ENCODE measurements around the gene PRSS16.

DNA sequence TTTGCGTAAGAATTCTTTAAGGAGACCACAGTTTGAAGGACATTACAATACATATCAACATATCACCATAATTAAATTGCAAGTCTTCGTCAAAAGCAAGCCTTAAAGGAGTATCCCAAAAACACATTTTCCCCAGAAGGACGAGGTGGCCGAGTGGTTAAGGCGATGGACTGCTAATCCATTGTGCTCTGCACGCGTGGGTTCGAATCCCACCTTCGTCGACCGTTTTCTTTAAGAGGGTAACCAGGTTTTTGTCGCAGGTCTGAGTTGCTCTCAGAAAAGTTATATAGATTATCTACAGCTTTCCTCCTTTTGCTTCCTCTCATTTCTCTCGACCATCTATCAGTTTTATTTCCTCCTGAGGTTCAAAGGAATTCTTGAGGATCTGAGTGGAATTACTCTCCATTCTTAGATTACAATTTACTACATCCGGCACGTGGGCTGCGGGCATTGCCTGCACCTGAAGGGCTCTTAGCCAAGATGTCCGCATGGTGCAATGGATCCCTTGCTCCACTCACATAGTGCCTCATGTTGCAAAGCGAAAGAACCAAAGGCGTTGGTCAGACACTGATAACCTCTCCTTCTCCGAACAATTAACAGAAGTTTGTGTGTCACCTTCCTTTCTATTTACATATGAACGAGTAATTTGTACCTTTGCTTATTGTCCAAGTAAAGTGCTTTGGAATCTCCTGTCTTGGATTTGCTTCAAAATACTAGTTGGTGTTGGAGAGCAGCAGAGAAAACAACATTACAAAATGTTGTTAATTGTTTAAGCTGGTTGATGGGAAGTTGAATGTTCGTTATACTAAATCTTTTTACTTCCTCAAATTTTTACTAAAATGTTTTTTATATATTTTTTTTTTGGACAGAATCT is 50.6 kb downstream of the PRSS16 start:
- TF ChIP-seq, protein P1, sequence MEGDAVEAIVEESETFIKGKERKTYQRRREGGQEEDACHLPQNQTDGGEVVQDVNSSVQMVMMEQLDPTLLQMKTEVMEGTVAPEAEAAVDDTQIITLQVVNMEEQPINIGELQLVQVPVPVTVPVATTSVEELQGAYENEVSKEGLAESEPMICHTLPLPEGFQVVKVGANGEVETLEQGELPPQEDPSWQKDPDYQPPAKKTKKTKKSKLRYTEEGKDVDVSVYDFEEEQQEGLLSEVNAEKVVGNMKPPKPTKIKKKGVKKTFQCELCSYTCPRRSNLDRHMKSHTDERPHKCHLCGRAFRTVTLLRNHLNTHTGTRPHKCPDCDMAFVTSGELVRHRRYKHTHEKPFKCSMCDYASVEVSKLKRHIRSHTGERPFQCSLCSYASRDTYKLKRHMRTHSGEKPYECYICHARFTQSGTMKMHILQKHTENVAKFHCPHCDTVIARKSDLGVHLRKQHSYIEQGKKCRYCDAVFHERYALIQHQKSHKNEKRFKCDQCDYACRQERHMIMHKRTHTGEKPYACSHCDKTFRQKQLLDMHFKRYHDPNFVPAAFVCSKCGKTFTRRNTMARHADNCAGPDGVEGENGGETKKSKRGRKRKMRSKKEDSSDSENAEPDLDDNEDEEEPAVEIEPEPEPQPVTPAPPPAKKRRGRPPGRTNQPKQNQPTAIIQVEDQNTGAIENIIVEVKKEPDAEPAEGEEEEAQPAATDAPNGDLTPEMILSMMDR (conservative IDR thresholded peaks at IDR 0.05; ENCODE audit: low read depth in 2 of 2) = no peak
- TF ChIP-seq POLR2AphosphoS5 (IDR thresholded peaks at IDR 0.05; ENCODE audit: low read depth) = 0 out of 2 replicates have a peak, but pooled peaks have one; percentile 27
- TF ChIP-seq EZH2 (IDR thresholded peaks at IDR 0.05; ENCODE audit: low read depth, unreplicated experiment) = no peak
- TF ChIP-seq CREB1 (CRISPR knock-in tag; IDR thresholded peaks at IDR 0.05; ENCODE audit: low read depth) = peak; percentile 35; the same call in 1 of the 2 replicates
- TF ChIP-seq, protein P2, sequence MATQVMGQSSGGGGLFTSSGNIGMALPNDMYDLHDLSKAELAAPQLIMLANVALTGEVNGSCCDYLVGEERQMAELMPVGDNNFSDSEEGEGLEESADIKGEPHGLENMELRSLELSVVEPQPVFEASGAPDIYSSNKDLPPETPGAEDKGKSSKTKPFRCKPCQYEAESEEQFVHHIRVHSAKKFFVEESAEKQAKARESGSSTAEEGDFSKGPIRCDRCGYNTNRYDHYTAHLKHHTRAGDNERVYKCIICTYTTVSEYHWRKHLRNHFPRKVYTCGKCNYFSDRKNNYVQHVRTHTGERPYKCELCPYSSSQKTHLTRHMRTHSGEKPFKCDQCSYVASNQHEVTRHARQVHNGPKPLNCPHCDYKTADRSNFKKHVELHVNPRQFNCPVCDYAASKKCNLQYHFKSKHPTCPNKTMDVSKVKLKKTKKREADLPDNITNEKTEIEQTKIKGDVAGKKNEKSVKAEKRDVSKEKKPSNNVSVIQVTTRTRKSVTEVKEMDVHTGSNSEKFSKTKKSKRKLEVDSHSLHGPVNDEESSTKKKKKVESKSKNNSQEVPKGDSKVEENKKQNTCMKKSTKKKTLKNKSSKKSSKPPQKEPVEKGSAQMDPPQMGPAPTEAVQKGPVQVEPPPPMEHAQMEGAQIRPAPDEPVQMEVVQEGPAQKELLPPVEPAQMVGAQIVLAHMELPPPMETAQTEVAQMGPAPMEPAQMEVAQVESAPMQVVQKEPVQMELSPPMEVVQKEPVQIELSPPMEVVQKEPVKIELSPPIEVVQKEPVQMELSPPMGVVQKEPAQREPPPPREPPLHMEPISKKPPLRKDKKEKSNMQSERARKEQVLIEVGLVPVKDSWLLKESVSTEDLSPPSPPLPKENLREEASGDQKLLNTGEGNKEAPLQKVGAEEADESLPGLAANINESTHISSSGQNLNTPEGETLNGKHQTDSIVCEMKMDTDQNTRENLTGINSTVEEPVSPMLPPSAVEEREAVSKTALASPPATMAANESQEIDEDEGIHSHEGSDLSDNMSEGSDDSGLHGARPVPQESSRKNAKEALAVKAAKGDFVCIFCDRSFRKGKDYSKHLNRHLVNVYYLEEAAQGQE (IDR thresholded peaks at IDR 0.05; ENCODE audit: unreplicated experiment) = no peak
- TF ChIP-seq EZH2phosphoT487 (IDR thresholded peaks at IDR 0.05; ENCODE audit: unreplicated experiment) = no peak
- no peak for TF ChIP-seq STAT1 (IDR thresholded peaks at IDR 0.05; ENCODE audit: unreplicated experiment)
- TF ChIP-seq, protein P3, sequence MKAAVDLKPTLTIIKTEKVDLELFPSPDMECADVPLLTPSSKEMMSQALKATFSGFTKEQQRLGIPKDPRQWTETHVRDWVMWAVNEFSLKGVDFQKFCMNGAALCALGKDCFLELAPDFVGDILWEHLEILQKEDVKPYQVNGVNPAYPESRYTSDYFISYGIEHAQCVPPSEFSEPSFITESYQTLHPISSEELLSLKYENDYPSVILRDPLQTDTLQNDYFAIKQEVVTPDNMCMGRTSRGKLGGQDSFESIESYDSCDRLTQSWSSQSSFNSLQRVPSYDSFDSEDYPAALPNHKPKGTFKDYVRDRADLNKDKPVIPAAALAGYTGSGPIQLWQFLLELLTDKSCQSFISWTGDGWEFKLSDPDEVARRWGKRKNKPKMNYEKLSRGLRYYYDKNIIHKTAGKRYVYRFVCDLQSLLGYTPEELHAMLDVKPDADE (IDR thresholded peaks at IDR 0.05) = 0 out of 2 replicates have a peak, but pooled peaks have one; percentile 7
- no peak for TF ChIP-seq ZNF114 (CRISPR knock-in tag; IDR thresholded peaks at IDR 0.05)
